Parathyroid adenoma (tissue), 2 donors: ENCODE measurements around the gene COX8A.

Experiments
- H2AFZ ChIP-seq: fragments of 300-600 bp; sonication (generic); one replicate; pipeline ENCODE4 v1.7.0; 2017; ENCODE audit warnings: antibody characterized with exemption, mild to moderate bottlenecking
- H3K27ac ChIP-seq: fragments of 300-600 bp; sonication (generic); one replicate; pipeline ENCODE4 v1.7.0; 2017
- H3K27me3 ChIP-seq: fragments of 300-600 bp; sonication (generic); one replicate; pipeline ENCODE4 v1.7.0; 2017; ENCODE audit warnings: low read length; ENCODE audit not compliant: control insufficient read depth, insufficient read depth
- H3K36me3 ChIP-seq: fragments of 300-600 bp; sonication (generic); one replicate; pipeline ENCODE4 v1.7.0; 2017; ENCODE audit warnings: low read length; ENCODE audit not compliant: control insufficient read depth, insufficient read depth
- H3K4me1 ChIP-seq: fragments of 300-600 bp; sonication (generic); one replicate; pipeline ENCODE4 v1.7.0; 2017; ENCODE audit warnings: control low read depth
- H3K4me2 ChIP-seq: fragments of 300-600 bp; sonication (generic); one replicate; pipeline ENCODE4 v1.7.0; 2017; ENCODE audit warnings: low read length
- H3K4me3 ChIP-seq: fragments of 300-600 bp; sonication (generic); one replicate; pipeline ENCODE4 v1.7.0; 2017; ENCODE audit warnings: low read depth, low read length
- H3K79me2 ChIP-seq: fragments of 300-600 bp; sonication (generic); one replicate; pipeline ENCODE4 v1.7.0; 2017; ENCODE audit warnings: control low read depth
- H3K9ac ChIP-seq: fragments of 300-600 bp; sonication (generic); one replicate; pipeline ENCODE4 v1.7.0; 2017; ENCODE audit warnings: mild to moderate bottlenecking
- H3K9me3 ChIP-seq: fragments of 300-600 bp; sonication (generic); one replicate; pipeline ENCODE4 v1.7.0; 2017; ENCODE audit warnings: low read length; ENCODE audit not compliant: control insufficient read depth
- TF ChIP-seq, protein P1 (sequence below): fragments of 300-600 bp; sonication (generic); IDR thresholded peaks from one replicate; pipeline ENCODE4 v1.7.0; 2017; ENCODE audit warnings: antibody characterized with exemption, mild to moderate bottlenecking
- donor health status: primary hyperparathyroidism.

Gene COX8A, protein sequence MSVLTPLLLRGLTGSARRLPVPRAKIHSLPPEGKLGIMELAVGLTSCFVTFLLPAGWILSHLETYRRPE

DNA sequence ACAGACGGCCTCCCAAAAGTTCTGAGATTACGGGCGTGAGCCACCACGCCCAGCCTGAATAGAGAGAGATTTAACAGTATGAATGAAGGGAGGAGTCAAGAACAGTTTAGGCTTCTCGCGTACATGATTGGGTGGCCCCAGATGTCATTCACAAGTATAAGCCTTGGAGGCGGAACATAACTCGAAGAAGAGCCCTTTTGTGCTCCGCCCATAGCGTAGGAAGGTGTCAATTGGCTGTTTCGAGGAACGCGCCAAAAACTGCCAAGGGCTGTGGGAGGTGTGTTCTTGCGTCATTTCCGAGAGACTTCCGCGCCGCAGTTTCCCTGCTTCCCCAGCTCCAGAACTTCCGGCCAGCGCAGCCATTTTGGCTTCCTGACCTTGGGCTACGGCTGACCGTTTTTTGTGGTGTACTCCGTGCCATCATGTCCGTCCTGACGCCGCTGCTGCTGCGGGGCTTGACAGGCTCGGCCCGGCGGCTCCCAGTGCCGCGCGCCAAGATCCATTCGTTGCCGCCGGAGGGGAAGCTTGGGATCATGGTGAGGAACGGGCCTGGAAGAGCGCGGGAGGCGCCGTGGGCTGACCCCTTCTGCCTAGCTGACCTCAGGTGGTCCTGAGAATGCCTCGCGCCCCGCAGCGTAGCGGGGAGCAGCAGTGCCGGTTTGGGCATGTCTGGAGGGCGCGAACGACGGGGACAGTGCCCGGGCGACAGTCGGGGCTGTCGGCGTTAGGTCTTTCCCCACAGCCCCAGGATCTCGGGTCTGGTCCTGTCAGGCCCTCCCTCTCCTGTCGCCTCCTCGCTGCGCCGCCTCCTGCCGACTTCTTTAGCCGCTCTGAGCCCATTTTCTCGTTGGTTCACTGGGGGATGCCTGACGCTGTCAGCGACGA lies at the start of gene COX8A:
Gene COX8A (plus strand): TSS at position 362 of the 885 bp plus-strand sequence. CDS start 61 bp downstream, at position 423.
- Histone ChIP-seq H3K4me1 (no peaks in the 10 kb centered on the region), H3K4me3 (peak within 1 kb of the TSS; percentile 89), H3K36me3 (no peaks in the 10 kb centered on the region), H3K27me3 (no peaks in the 10 kb centered on the region), H3K9ac (peak within 1 kb of the TSS; percentile 67), H2AFZ (peak within 1 kb of the TSS; percentile 88), H3K79me2 (peaks cover 12% of the 10 kb centered on the region), H3K9me3 (no peaks in the 10 kb centered on the region), H3K27ac (peak within 1 kb of the TSS; percentile 99), H3K4me2 (peak within 1 kb of the TSS; percentile 51)
- TF ChIP-seq, protein P1, sequence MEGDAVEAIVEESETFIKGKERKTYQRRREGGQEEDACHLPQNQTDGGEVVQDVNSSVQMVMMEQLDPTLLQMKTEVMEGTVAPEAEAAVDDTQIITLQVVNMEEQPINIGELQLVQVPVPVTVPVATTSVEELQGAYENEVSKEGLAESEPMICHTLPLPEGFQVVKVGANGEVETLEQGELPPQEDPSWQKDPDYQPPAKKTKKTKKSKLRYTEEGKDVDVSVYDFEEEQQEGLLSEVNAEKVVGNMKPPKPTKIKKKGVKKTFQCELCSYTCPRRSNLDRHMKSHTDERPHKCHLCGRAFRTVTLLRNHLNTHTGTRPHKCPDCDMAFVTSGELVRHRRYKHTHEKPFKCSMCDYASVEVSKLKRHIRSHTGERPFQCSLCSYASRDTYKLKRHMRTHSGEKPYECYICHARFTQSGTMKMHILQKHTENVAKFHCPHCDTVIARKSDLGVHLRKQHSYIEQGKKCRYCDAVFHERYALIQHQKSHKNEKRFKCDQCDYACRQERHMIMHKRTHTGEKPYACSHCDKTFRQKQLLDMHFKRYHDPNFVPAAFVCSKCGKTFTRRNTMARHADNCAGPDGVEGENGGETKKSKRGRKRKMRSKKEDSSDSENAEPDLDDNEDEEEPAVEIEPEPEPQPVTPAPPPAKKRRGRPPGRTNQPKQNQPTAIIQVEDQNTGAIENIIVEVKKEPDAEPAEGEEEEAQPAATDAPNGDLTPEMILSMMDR: no peak

DNA sequence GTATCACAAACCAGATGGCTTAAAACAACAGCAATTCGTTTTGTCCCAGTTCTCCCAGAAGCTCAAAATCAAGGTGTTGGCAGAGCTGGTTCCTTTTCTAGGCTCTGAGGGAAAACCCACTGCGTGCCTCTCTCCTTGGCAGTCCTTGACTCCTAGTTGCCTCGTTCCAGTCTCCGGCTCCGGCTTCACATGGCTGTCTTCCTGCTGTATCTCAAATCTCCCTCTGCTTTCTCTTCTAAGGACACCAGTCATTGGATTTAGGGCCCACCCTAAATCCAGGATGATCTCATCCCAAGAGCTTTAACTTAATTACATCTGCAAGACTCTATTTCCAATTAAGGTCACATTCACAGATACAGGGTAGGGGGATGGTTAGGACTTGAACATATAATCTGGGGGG lies 44.8 kb upstream of the COX8A start:
- no peaks in the 10 kb centered on the region for H3K27me3 ChIP-seq
- no peak overlapping the region for H3K27ac ChIP-seq
- no peaks in the 10 kb centered on the region for H3K4me1 ChIP-seq
- H3K9ac ChIP-seq: no peak overlapping the region
- H3K4me3 ChIP-seq: no peak overlapping the region
- no peaks in the 10 kb centered on the region for H3K9me3 ChIP-seq
- H3K79me2 ChIP-seq: no peaks in the 10 kb centered on the region
- no peak overlapping the region for H3K4me2 ChIP-seq
- H3K36me3 ChIP-seq: no peaks in the 10 kb centered on the region
- no peak overlapping the region for H2AFZ ChIP-seq
- TF ChIP-seq, protein P1: no peak

DNA sequence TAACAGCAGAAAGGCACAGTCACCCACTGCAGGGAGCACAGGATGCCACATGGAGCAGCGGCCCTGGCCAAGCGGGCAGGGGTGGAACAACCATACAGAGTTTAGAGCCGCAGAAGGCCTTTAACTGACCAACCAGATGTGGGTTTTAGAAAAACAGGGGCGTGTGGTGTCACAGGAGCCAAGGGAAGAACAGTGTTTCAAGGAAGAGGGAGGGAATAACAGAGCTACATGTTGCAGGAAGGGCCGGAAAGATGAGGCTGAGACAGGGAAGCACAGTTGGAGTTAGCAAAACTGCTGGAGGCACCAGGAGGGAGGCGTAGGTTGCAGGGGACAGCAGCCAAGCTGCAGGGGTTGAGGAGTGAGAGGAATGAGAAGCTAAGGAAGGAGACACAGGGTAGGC lies 43.4 kb upstream of the COX8A start:
- Histone ChIP-seq H3K27me3 (no peaks in the 10 kb centered on the region), H3K79me2 (no peaks in the 10 kb centered on the region), H3K4me3 (no peak overlapping the region), H2AFZ (no peak overlapping the region), H3K9me3 (no peaks in the 10 kb centered on the region), H3K36me3 (no peaks in the 10 kb centered on the region), H3K9ac (no peak overlapping the region), H3K4me2 (no peak overlapping the region), H3K27ac (no peak overlapping the region), H3K4me1 (no peaks in the 10 kb centered on the region)
- TF ChIP-seq, protein P1: no peak

DNA sequence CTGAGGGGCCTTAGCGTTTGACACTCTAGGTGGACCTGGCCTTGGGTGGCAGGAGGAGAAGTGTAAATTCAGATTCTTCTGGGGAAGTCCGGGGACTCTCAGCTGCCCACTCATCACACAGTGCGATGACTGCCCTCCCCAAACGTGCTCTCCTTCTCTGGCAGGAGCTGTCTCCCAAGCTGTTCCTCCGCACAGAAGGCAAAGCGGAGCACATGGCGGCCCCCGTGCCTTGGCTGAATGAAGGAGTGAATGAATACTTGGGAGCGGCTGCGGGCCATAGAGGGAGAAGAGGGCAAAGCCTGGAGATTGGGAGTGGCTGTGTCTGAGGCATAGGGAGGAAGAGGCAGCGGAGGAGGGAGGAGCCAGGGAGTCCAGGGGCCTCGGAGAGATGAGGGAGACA lies 42.5 kb upstream of the COX8A start:
- TF ChIP-seq, protein P1: no peak
- Histone ChIP-seq H3K4me1 (no peaks in the 10 kb centered on the region), H3K27ac (no peak overlapping the region), H3K9me3 (no peaks in the 10 kb centered on the region), H3K4me3 (no peak overlapping the region), H2AFZ (no peak overlapping the region), H3K27me3 (no peaks in the 10 kb centered on the region), H3K79me2 (no peaks in the 10 kb centered on the region), H3K36me3 (no peaks in the 10 kb centered on the region), H3K4me2 (no peak overlapping the region), H3K9ac (no peak overlapping the region)
